ENCODE results near the gene SLAIN1.

GRCh38 chr13:77781808-77782207, 84.3 kb downstream of the SLAIN1 start:
- TF ChIP-seq TAF1 (IDR thresholded peaks at IDR 0.05; ENCODE audit: borderline replicate concordance, low read depth, low read length) (no peak), POLR2A (IDR thresholded peaks at IDR 0.05; ENCODE audit: low read depth, low read length) (no peak), POLR2AphosphoS5 (IDR thresholded peaks at IDR 0.05; ENCODE audit: low read depth, low read length) (no peak)

All from GM12892 (cell line).